Stomach (tissue), 4 donors: ENCODE measurements around the gene ENC1.

Source experiments
- CTCF ChIP-seq, 7 experiments: fragments of 450-650 bp in 4 of 7; fragments of 200-600 bp in 3 of 7; sonication (generic) in 3 of 7; IDR thresholded peaks; one replicate each; pipeline ENCODE4 v1.5.1; 2016 to 2019; ENCODE audit warnings: antibody characterized with exemption in 7 of 7, control low read depth in 2 of 7, mild to moderate bottlenecking in 1 of 7
- EP300 ChIP-seq: sonication (generic); formaldehyde crosslinking; IDR thresholded peaks from one replicate; pipeline ENCODE4 v1.6.1; 2017; ENCODE audit warnings: antibody characterized with exemption
- POLR2A ChIP-seq, 4 donors: fragments of 450-650 bp; IDR thresholded peaks; one replicate each; pipeline ENCODE4 v1.6.1; 2016; ENCODE audit warnings: antibody characterized with exemption in 4 of 4, control low read depth in 2 of 4, mild to moderate bottlenecking in 1 of 4, moderate library complexity in 1 of 4
- POLR2AphosphoS5 ChIP-seq, 3 donors: sonication (generic); formaldehyde crosslinking; IDR thresholded peaks; one replicate each; pipeline ENCODE4 v1.6.1; 2016; ENCODE audit warnings: antibody characterized with exemption in 3 of 3

GRCh38 chr5:74625742-74626241 lies 14.7 kb downstream of the ENC1 start:
- TF ChIP-seq POLR2AphosphoS5 (IDR thresholded peaks at IDR 0.05) (no peak), CTCF (IDR thresholded peaks at IDR 0.05) (no peak), EP300 (no peak), POLR2A (IDR thresholded peaks at IDR 0.05) (no peak)
